ENCODE results near the gene GPC5. TPM values are rescaled to one million over a fixed set of nuclear protein-coding genes. Genes with fewer than 3 reads are reported as not detected.
"Not testable (repeated sequence)": the region's sequence is repeated elsewhere in the genome, so short reads cannot be mapped to it uniquely, and the experiment has no call there.

The GPC5 gene
- polyA plus RNA-seq, 3 donors, result 0.04 to 1.0 TPM; not detected in 1

DNA sequence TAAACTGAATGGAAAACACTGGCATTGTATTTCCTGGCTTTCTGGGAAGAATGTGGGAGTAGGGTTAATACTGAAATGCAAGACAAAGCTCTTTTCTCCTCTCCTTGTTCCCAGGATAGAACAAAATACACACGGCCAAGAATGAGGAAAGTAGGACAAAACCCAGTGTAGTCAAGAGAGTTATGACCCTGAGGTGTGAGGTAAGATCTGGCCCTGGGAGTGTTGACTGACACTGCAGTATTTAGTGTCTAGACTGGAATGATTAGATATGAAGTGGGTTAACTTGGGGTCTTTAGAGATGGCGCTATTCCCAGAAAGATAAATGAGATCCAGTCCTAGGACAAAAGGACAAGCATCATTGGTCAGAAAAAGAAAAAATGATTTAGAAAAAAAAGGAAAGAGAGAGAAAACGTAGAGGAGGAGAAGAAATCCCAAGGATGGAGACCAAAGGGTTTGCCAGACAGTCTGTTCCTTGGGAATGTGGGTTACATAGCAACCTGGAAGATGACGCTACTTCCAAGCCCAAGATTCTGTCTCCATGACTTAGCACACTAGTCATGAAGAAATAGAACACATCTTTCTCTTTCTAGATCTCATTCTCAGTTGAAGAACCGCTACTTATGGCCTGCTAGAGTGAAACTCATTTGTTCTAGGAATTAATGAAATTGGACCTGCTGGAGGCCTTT is 1284.6 kb downstream of the GPC5 start:
- 57 to 63% (median 59%) methylated on average over 5 of the region's 5 CpGs for WGBS, 3 donors

DNA sequence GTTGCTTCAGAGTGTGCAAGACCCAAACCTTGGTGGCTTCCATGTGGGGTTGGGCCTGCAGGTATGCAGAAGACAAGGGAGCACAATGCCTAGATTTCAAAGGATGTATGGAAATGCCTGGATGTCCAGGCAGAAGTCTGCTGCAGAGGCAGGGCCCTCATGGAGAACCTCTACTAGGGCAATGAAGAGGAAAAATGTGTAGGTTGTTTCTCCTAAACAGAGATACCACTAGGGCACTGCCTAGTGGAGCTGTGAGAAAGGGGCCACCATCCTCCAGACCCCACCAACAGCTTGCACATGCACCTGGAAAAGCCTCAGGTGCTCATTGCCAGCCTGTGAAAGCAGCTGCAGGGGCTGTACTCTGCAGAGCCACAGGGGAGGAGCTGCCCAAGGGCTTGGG is 1295.6 kb downstream of the GPC5 start:
- H3K27ac ChIP-seq (ENCODE audit: low read depth, low read length), result no peak overlapping the region

More for the DNA sequence above, 1284.6 kb downstream of the GPC5 start:
- no peak overlapping the region for H3K27ac ChIP-seq (ENCODE audit: low read depth, low read length)

DNA sequence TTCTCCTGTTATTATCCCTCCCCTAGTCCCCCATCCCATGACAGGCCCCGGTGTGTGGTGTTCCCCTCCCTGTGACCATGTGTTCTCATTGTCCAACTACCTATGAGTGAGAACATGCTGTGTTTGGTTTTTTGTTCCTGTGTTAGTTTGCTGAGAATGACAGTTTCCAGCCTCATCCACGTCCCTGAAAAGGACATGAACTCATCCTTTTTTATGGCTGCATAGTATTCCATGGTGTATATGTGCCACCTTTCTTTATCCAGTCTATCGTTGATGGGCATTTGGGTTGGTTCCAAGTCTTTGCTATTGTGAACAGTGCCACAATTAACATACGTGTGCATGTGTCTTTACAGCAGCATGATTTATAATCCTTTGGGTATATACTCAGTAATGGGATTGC is 1297.4 kb downstream of the GPC5 start:
- WGBS, 3 donors, result 71 to 86% (median 80%) methylated on average over 4 of the region's 4 CpGs
- not testable (repeated sequence) for H3K27ac ChIP-seq (ENCODE audit: low read depth, low read length)

DNA sequence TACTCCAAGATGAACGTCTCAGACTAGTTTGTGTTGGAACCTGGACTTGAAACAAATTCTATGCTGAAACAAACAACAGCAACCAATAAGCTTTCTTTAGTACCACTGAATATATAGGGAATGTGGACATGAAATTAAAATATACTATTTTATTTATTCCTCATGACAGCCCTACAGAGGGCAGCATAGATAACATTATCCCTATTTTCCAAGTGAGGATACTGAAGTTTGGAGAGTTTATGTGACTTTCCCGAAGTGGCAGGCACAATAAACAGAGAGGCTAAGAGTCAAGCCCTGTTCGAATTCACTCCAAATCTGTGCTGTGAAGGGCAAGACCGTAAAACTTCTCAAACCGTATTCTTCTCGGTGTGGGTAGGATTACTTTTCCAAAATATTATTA is 1318.3 kb downstream of the GPC5 start:
- 50 to 71% (median 58%) methylated on average over 6 of the region's 6 CpGs for WGBS, 3 donors
- no peak overlapping the region for H3K27ac ChIP-seq (ENCODE audit: low read depth, low read length)

DNA sequence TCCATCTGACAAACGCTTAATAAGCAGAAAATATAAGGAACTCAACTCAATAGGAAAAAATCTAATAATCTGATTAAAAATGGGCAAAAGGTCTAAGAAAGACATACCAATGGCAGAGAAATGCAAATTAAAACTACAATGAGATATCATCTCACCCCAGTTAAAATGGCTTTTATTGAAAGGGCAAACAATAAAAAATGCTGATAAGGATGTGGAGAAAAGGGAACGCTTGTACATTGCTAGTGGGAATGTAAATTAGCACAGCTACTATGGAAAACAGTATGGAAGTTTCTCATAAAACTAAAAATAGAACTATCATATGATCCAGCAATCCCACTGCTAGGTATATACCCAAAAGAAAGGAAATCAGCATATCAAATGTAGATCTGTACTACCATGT is 1319.4 kb downstream of the GPC5 start:
- no peak overlapping the region for H3K27ac ChIP-seq (ENCODE audit: low read depth, low read length)
- WGBS, 3 donors, result 87 to 91% (median 91%) methylated on average over 2 of the region's 2 CpGs

DNA sequence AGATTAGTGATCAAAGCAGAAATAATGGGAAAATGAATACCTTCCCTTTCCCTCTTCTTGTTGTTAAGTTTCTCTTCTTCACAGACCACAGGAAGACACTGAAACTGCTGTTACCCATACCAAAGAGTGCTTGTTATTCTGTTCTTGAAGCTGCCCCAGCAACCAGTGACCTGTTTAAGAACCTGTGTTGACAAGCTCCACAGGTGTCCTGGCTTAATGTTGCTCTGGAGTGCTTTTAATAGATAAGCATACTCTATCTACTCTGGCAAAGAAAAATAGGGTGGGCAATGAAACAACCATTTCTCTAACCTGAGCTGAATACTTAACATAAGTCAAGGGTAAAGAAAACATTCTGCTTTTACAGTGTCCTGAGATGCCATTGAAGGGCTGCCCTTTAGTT is 1321.4 kb downstream of the GPC5 start:
- no peak overlapping the region for H3K27ac ChIP-seq (ENCODE audit: low read depth, low read length)

DNA sequence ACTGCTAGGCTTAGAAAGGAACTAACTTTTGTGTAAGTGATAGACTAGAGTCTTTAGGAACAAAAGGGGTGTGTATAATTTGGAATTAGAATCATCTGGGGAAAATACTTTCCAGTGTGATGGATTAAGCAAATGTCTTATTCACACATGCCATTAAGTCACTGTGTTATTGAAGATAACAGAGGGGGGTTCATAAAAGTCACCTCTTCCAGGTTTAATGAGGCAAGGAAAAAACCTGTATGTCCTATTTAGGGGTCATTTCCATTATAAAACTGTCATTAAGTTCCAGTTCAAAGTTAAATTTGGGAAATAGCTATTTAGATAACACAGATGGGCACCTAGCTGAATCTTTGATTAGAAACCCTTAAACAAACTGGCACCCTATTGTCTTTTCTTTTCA is 1323.2 kb downstream of the GPC5 start:
- no peak overlapping the region for H3K27ac ChIP-seq (ENCODE audit: low read depth, low read length)

DNA sequence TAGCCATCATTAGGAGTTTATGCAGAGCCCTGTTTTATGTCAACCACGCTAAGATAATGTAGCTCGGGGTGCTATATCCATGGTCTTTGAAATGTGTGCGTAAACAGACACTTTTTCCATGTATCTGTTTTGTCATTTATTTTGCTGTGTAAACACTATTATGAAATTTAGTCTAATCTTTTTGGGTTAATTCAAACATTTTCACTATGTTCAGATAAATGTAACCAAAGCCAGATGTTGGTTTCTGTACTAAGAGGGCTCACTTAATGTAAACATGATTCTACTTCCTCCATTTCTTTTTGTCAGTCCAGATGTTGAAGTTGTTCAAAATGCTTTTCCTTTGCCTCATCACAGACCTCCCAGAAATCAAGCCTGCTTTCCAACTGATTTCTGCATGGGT is 1328.7 kb downstream of the GPC5 start:
- WGBS, 3 donors, result 62 to 79% (median 74%) methylated on average over 3 of the region's 3 CpGs
- H3K27ac ChIP-seq (ENCODE audit: low read depth, low read length), result no peak overlapping the region

DNA sequence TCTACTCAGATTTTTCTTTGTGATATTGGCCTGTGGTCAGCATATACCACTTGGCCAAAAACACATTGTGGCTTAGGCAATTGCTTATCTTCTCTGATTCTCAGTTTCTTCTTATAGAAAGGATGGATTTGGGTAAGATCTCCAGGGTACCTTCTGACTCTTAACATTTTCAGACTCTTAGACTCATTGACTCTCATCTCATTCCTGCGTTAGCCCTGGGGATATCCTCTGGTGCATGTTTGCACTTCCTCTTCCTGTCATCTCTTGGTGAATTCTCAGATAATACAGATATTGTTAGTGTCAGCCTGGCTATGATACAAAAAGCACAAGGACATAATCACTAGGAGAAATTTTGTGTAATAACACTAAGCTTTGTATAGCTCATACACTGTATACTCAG is 1335.6 kb downstream of the GPC5 start:
- 49 to 62% (median 61%) methylated on average over 1 of the region's 1 CpG for WGBS, 3 donors
- H3K27ac ChIP-seq (ENCODE audit: low read depth, low read length), result no peak overlapping the region

DNA sequence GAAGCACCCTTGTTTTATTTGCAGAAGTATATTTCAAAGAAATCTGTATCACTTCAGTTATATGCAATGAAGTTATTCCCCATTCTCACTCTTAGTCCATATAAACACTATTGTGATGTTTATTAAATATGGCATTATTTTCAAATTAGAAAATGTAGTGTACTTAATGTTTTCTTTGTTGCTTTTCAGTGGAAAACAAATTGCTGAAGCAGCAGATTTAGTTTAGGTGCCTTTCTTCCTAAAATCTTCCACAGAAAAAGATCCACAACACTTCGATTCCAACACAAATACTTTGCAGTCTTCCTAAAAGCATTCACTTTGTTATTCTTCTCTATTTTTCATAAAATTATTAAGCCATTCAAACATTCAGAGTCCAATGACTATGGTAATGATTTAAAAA is 1336.1 kb downstream of the GPC5 start:
- H3K27ac ChIP-seq (ENCODE audit: low read depth, low read length), result no peak overlapping the region
- 80 to 90% (median 90%) methylated on average over 1 of the region's 1 CpG for WGBS, 3 donors

DNA sequence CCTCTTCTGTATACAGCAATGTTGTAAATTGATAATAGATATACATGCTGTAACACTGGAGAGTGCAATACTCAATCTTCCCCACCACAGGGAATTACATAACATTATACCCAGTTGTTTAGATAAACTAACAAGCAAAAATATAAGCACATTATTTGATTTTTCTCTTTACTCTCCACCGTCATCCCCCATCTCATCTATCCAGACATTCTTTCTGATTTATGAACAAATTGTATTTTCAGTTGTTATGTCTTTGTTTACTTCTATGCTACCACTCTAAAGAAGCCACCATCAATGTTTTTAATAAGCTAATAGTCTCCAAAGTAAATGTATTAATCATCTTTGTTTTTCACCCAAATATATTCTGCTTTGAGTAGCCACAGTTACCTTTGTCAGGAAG is 1337.5 kb downstream of the GPC5 start:
- no peak overlapping the region for H3K27ac ChIP-seq (ENCODE audit: low read depth, low read length)
- WGBS, 3 donors, result 84 to 97% (median 94%) methylated on average over 1 of the region's 1 CpG

DNA sequence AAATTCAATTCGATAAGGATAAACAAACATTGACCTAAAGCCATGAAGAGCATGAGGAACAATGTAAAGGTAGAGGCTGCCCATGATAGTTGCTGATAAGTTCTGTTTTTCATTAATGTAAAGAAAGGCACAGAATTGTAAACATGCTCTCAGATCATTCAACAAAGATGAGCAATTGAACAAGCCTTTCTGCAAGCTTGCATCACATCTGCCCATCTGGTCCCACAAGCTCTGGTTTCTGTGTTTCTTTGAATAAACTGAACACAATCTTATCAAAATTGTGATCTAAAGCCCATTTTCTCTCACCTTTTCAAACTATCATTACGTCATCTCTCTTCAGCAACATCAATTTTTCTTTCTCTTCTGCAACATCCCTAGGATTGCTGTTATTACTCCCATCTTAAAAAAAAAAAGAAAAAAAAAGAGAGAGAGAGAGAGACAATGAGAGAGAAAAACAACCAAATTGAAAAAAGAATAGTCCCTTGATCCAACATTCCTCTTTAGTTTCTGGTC is 1340.9 kb downstream of the GPC5 start:
- 42 to 66% (median 65%) methylated on average over 2 of the region's 2 CpGs for WGBS, 3 donors
- H3K27ac ChIP-seq (ENCODE audit: low read depth, low read length), result no peak overlapping the region

DNA sequence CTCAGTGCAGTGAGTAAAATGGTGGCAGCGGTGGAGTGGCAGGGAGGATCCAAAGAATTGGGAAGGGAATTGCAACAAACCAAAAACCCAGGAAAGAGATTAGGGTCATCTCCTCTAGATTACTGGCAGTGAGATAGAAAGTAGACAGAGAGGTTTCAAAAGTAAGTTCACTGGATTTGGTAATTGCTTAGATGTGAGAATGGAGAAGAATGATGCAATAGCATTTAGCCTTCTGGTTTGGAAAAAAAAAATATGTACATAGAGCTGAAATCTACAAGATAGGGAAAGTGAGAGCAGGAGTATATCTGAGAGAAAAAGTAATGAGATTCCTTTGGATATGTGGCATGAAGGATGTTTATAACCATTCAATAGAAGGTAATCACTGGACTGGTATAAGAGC is 1345.6 kb downstream of the GPC5 start:
- H3K27ac ChIP-seq (ENCODE audit: low read depth, low read length), result no peak overlapping the region
- 88 to 97% (median 91%) methylated on average over 1 of the region's 1 CpG for WGBS, 3 donors

DNA sequence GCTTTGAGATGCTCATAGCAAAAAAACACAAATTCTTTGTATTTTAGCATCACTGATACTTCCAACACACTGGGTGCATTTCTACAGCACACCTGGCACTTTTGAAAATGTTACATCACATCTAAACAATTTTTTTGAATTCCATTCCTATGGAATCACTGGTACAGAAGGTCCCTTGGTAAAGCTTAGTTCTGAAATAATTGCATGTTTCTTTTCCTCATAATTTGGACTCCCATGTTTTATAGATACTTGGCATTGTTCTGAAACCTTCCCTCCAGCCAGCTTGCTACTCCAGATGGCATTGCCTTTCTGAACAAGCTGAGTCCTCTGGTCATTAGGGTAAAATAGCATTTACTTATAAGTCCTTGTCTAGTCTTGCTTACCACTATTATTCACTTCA is 1346.8 kb downstream of the GPC5 start:
- H3K27ac ChIP-seq (ENCODE audit: low read depth, low read length), result no peak overlapping the region

DNA sequence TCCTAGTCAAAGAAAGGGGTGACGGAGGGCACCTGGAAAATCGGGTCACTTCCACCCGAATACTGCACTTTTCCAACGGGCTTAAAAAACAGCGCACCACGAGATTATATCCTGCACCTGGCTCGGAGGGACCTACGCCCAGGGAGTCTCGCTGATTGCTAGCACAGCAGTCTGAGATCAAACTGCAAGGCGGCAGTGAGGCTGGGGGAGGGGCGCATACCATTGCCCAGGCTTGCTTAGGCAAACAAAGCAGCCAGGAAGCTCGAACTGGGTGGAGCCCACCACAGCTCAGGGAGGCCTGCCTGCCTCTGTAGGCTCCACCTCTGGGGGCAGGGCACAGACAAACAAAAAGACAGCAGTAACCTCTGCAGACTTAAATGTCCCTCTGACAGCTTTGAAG is 1354.3 kb downstream of the GPC5 start:
- H3K27ac ChIP-seq (ENCODE audit: low read depth, low read length), result not testable (repeated sequence)
- WGBS, 3 donors, result 70 to 86% (median 86%) methylated on average over 12 of the region's 12 CpGs

DNA sequence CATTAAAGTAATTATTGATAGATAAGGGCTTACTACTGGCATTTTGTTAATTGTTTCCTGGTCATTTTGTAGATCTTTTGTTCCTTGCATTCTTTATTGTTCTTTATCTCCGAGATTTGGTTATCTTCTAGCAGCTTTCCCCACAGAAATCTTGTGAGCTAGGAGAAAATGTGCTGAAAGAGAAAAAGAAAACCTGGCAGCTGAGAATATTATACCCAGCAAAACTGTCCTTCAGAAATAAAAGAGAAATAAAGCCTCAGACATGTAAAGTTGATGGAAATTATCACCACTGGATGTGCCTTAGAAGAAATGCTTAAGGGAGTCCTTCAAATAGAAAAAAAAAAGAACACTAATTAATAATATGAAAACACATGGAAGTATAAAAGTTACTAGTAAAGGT is 1363.3 kb downstream of the GPC5 start:
- 44 to 69% (median 60%) methylated on average over 1 of the region's 1 CpG for WGBS, 3 donors
- H3K27ac ChIP-seq (ENCODE audit: low read depth, low read length), result no peak overlapping the region

DNA sequence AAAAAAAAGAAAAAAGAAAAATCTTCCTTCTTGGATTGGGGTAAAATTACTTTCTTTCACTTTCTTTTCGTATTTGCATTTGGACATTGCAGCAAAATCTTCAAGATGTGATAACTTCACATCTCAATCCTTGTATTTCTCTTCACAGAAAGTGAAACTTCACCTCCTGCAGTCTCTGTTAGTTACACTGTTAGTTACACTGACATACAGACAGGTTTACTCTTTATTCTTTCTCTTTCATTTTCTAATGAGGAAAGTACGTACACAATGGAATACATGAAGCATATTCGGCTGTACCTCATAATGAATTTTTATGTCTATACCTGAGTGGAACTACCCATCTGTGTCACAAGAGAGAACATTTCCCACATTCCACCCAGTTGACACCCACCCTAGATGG is 1369.0 kb downstream of the GPC5 start:
- no peak overlapping the region for H3K27ac ChIP-seq (ENCODE audit: low read depth, low read length)
- 81 to 92% (median 81%) methylated on average over 3 of the region's 3 CpGs for WGBS, 3 donors

DNA sequence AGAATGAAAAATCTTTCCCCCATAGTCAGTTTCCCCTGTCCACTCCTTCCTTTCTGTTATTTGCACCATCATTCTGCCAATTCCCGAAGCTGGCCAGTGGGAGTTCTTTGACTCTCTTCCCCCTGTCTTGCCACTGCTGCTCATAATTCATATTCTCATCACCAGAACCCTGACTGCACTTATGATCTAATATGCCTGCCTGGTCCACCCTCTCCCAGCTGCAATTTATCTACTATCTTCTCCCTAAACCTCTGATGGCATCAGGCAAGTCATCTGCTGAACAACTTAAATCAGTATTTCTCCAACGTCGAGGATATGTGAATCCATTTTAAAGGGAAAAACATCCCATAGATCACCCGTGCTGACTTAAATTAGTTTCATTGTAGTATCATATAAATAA is 1370.2 kb downstream of the GPC5 start:
- WGBS, 3 donors, result 60 to 87% (median 63%) methylated on average over 4 of the region's 4 CpGs
- H3K27ac ChIP-seq (ENCODE audit: low read depth, low read length), result no peak overlapping the region

DNA sequence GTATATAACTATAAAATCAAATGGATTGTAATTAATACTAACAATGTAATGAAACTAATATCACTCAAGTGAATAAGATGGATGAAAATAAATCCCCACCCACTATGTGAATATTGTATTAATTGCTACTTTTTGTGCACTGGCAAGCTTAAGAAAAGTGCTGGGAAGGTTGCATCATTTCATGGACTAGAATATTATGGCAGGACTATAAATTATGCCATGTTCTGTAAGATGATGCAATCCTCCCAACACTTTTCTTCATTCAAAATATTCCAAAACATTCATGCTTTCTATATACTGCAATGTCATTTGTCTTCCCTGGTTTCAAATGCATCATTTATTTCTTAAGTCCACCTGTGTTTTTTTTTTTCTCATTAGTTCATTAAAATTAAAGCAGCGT is 1370.6 kb downstream of the GPC5 start:
- WGBS, 3 donors, result 77 to 88% (median 84%) methylated on average over 1 of the region's 1 CpG
- H3K27ac ChIP-seq (ENCODE audit: low read depth, low read length), result no peak overlapping the region

DNA sequence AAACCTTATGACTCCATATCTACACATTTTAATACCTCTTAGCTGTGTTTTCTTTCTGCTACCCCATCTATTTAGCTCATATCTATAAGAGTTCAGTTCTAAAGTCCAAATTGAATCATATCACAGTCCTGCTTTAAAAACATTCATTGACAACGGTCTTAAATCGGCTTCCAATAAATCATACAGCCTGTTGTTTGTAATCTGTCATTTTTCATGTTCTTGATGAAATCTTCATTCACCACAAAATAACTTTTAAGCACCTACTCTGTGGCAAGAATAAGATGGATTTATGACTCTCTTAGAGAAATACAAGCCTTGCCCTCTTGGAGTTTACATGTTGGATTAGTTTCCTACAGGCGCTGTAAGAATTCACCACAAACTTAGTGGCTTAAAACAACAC is 1377.2 kb downstream of the GPC5 start:
- no peak overlapping the region for H3K27ac ChIP-seq (ENCODE audit: low read depth, low read length)
- WGBS, 3 donors, result 73 to 83% (median 78%) methylated on average over 3 of the region's 3 CpGs
